Gastrocnemius medialis (tissue), 4 donors: ENCODE results near the gene GLT8D1. TPM values are rescaled to one million over a fixed set of nuclear protein-coding genes. Genes with fewer than 3 reads are reported as not detected.

ENCODE experiments used
- ATAC-seq, 2 donors: fragments of 150-250 bp; one replicate each; pipeline ENCODE4 v1.9.1; 2016
- DNase-seq, 2 donors: peaks; one replicate each; pipeline ENCODE4 v3.0.0-alpha.2; 2019
- H3K27ac ChIP-seq, 4 donors: fragments of 200-600 bp; sonication (generic); 1 replicate in 1 of 4; 2 replicates in 3 of 4; pipeline ENCODE4 v1.5.1; 2016 to 2018; ENCODE audit warnings: mild to moderate bottlenecking in 2 of 4, moderate library complexity in 1 of 4
- H3K27me3 ChIP-seq, 3 donors: fragments of 200-600 bp; sonication (generic) in 2 of 3; 1 replicate in 1 of 3; 2 replicates in 2 of 3; pipeline versions ENCODE4 v1.5.1 to v1.6.0; 2016 to 2019; ENCODE audit warnings: mild to moderate bottlenecking in 1 of 3, moderate library complexity in 1 of 3
- H3K36me3 ChIP-seq, 2 donors: fragments of 200-600 bp; sonication (generic) in 1 of 2; one replicate each; pipeline ENCODE4 v1.5.1; 2017 to 2018
- H3K4me1 ChIP-seq, 2 donors: fragments of 200-600 bp; sonication (generic) in 1 of 2; one replicate each; pipeline ENCODE4 v1.5.1; 2016 to 2017; ENCODE audit warnings: mild to moderate bottlenecking in 2 of 2
- H3K4me3 ChIP-seq, 4 donors: fragments of 200-600 bp; sonication (generic) in 3 of 4; 1 replicate in 1 of 4; 2 replicates in 3 of 4; pipeline ENCODE4 v1.5.1; 2016 to 2019; ENCODE audit warnings: mild to moderate bottlenecking in 2 of 4
- H3K9me3 ChIP-seq, 3 donors: fragments of 200-600 bp; sonication (generic) in 2 of 3; 1 replicate in 1 of 3; 2 replicates in 2 of 3; pipeline ENCODE4 v1.5.1; 2016 to 2019
- POLR2A ChIP-seq, 2 donors: fragments of 450-650 bp; IDR thresholded peaks; one replicate each; pipeline ENCODE4 v1.6.1; 2017; ENCODE audit warnings: antibody characterized with exemption in 2 of 2, mild to moderate bottlenecking in 2 of 2, moderate library complexity in 2 of 2
- in situ Hi-C, 4 donors: fragments of 200-750 bp; cut with MboI; loops; one replicate each; pipeline versions ENCODE4 v1.15.0 to v1.8.0; 2017; ENCODE audit warnings: low sequenced_read_pairs in 4 of 4
- intact Hi-C: fragments of 100-400 bp; cut with DNase I; formaldehyde crosslinking; loops from one replicate; pipeline ENCODE4 v1.15.1; 2023; ENCODE audit warnings: low total_unique reads
- total RNA-seq, 4 donors: library from RNA; depleted of rRNA; stranded (reverse); fragments of >200 nt; gene quantifications; one replicate each; pipeline versions ENCODE4 v1.1.0 to v1.2.3, GENCODE V29; 2016
- TF ChIP-seq, protein P1 (sequence below), 5 experiments: fragments of 450-650 bp in 3 of 5; fragments of 200-600 bp in 2 of 5; sonication (generic) in 2 of 5; IDR thresholded peaks in 4 of 5; conservative IDR thresholded peaks in 1 of 5; 1 replicate in 4 of 5; 2 replicates in 1 of 5; pipeline ENCODE4 v1.5.1; 2016 to 2019; ENCODE audit warnings: antibody characterized with exemption in 5 of 5, mild to moderate bottlenecking in 3 of 5, moderate library complexity in 3 of 5

Gene GLT8D1
- total RNA-seq, 4 donors from 2014 or later = 15.6 to 39.6 (median 27.5) TPM

DNA sequence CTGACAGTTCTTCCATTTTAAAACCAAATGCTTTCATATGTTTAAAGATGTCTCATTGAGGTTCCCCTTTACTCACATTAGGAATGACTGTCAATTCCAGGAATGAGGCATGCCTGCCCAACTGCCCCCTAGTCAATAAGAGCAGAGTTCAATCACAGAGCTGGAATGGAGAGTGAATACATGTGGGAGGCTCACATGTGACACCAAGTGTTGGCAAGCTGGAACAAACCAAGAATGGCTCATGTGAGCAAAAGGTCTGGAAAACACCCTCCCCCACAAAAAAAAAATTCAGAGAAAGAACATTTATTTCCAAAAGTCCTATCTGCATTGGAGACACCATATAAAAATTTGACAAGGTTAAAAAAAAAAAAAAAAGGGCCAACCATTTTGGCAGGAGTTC is 23.6 kb downstream of the GLT8D1 start:
- Histone ChIP-seq H3K36me3 (peaks cover 0 to 50% of the 10 kb centered on the region in 2 donors), H3K9me3 (no peaks in the 10 kb centered on the region), H3K4me3 (no peak overlapping the region), H3K27ac (peak overlapping the region; percentile 40 to 72 (median 59)), H3K4me1 (peaks cover 26 to 53% of the 10 kb centered on the region in 2 donors), H3K27me3 (no peaks in the 10 kb centered on the region)
- TF ChIP-seq POLR2A (IDR thresholded peaks at IDR 0.05) = no peak
- TF ChIP-seq, protein P1, sequence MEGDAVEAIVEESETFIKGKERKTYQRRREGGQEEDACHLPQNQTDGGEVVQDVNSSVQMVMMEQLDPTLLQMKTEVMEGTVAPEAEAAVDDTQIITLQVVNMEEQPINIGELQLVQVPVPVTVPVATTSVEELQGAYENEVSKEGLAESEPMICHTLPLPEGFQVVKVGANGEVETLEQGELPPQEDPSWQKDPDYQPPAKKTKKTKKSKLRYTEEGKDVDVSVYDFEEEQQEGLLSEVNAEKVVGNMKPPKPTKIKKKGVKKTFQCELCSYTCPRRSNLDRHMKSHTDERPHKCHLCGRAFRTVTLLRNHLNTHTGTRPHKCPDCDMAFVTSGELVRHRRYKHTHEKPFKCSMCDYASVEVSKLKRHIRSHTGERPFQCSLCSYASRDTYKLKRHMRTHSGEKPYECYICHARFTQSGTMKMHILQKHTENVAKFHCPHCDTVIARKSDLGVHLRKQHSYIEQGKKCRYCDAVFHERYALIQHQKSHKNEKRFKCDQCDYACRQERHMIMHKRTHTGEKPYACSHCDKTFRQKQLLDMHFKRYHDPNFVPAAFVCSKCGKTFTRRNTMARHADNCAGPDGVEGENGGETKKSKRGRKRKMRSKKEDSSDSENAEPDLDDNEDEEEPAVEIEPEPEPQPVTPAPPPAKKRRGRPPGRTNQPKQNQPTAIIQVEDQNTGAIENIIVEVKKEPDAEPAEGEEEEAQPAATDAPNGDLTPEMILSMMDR (IDR thresholded peaks at IDR 0.05 in 4 of 5, conservative IDR thresholded peaks at IDR 0.05 in 1 of 5) = no peak
- no peak for ATAC-seq
- intact Hi-C loops (loop anchor here (10.0 kb wide), 1 partner anchor 1213 kb away; the partner anchor contains the start of gene SELENOK), in situ Hi-C loops (no loop called here)
- DNase-seq = no peak

DNA sequence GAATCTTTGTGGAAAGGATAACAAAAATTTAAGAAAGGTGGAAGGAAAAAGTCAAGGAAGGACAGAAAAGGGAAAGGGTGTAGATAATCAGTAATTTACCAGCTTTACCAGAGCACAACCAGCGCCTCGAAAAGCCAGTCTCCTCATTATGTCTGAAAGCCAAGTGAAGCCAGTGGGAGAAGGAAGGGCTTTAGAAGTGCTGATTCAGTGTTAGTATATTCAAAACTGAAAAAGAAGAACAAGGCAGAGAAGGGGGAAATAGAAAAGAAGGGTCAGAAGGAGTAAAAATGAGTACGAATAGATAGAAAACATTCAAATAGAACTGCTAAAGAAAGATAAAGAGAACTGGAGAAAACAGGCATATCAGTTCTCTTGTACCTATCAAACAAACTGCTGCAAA is 24.0 kb downstream of the GLT8D1 start:
- in situ Hi-C loops = no loop called here
- H3K4me1 ChIP-seq = peaks cover 21 to 49% of the 10 kb centered on the region in 2 donors
- no peak for DNase-seq
- H3K9me3 ChIP-seq = no peaks in the 10 kb centered on the region
- intact Hi-C loops = loop anchor here (10.0 kb wide), 1 partner anchor 1213 kb away; the partner anchor contains the start of gene SELENOK
- TF ChIP-seq POLR2A (IDR thresholded peaks at IDR 0.05) = no peak
- TF ChIP-seq, protein P1 (IDR thresholded peaks at IDR 0.05 in 4 of 5, conservative IDR thresholded peaks at IDR 0.05 in 1 of 5) = no peak
- H3K36me3 ChIP-seq = peaks cover 0 to 53% of the 10 kb centered on the region in 2 donors
- H3K27me3 ChIP-seq = no peaks in the 10 kb centered on the region
- ATAC-seq = no peak
- peak overlapping the region; percentile 40 to 72 (median 59) for H3K27ac ChIP-seq
- no peak overlapping the region for H3K4me3 ChIP-seq

DNA sequence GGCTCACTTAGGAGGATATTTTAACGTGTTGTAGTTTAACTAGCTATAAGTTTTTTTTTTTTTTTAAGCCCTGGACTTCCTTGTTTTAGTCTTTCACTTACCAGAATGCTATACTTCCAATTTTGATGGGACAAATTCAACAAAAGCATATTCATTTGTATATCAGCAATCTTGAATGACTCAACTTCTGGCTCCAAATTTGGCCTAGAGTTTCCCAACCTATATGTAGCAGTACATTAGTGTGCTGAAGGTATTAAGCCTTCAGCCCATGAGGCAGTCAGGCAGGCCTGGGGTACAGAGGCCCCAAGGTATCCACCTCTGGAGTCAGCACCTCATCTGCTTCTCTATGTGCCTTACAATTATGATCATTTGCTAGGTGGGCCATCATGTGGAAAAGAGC is 25.8 kb downstream of the GLT8D1 start:
- DNase-seq (no peak), ATAC-seq (no peak)
- Histone ChIP-seq H3K9me3 (no peaks in the 10 kb centered on the region), H3K27ac (peak overlapping the region in 2 of 4 donors; percentile 16 to 60), H3K27me3 (no peaks in the 10 kb centered on the region), H3K4me3 (no peak overlapping the region), H3K36me3 (peaks cover 0 to 66% of the 10 kb centered on the region in 2 donors), H3K4me1 (peaks cover 15 to 43% of the 10 kb centered on the region in 2 donors)
- intact Hi-C loops = loop anchor here (10.0 kb wide), 1 partner anchor 1215 kb away; the partner anchor contains the start of gene SELENOK
- TF ChIP-seq, protein P1 (IDR thresholded peaks at IDR 0.05 in 4 of 5, conservative IDR thresholded peaks at IDR 0.05 in 1 of 5) = no peak
- TF ChIP-seq POLR2A (IDR thresholded peaks at IDR 0.05) = no peak
- in situ Hi-C loops = no loop called here

DNA sequence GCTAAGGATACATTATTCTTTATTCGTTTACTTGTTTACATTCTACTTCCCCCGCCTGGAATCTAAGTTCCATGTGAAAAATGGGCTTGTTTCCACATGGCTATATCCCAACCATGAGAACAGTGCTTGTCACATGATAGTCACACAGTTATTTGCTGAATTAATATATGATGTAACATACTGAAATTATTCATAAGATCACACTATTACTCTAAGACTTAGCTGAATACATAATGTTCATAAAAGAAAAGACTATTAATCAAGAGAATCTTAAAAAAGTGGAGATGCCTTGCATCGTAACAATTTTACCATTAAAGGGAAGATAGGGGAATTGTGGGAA is 26.4 kb downstream of the GLT8D1 start:
- intact Hi-C loops (no loop called here), in situ Hi-C loops (no loop called here)
- H3K9me3 ChIP-seq = no peaks in the 10 kb centered on the region
- peaks cover 9 to 37% of the 10 kb centered on the region in 2 donors for H3K4me1 ChIP-seq
- DNase-seq = no peak
- no peak overlapping the region for H3K4me3 ChIP-seq
- ATAC-seq = no peak
- no peaks in the 10 kb centered on the region for H3K27me3 ChIP-seq
- TF ChIP-seq, protein P1 (IDR thresholded peaks at IDR 0.05 in 4 of 5, conservative IDR thresholded peaks at IDR 0.05 in 1 of 5) = no peak
- no peak for TF ChIP-seq POLR2A (IDR thresholded peaks at IDR 0.05)
- peaks cover 0 to 72% of the 10 kb centered on the region in 2 donors for H3K36me3 ChIP-seq
- peak overlapping the region in 2 of 4 donors; percentile 16 to 60 for H3K27ac ChIP-seq
